K562 (cell line): Measurements from ENCODE around the gene FBXW2. TPM values are rescaled to one million over a fixed set of nuclear protein-coding genes. Genes with fewer than 3 reads are reported as not detected.

Experiments
- BRF1 ChIP-seq: IDR thresholded peaks from 3 replicates; pipeline ENCODE4 v1.6.1; 2011; ENCODE audit warnings: borderline replicate concordance, mild to moderate bottlenecking; ENCODE audit not compliant: insufficient read length; ENCODE audit errors: extremely low read depth
- CREM ChIP-seq: IDR thresholded peaks from 2 replicates; pipeline ENCODE4 v1.6.1; 2014; ENCODE audit warnings: antibody characterized with exemption, low read depth
- E2F6 ChIP-seq, 2 experiments: IDR thresholded peaks; 2 replicates each; pipeline ENCODE4 v1.6.1; 2011; ENCODE audit warnings: borderline replicate concordance in 1 of 2, control low read depth in 1 of 2, low read depth in 1 of 2, low read length in 1 of 2, mild to moderate bottlenecking in 1 of 2, mixed read lengths in 1 of 2, moderate library complexity in 1 of 2; ENCODE audit not compliant: insufficient read depth in 1 of 2, insufficient read length in 1 of 2, poor library complexity in 1 of 2, severe bottlenecking in 1 of 2; ENCODE audit errors: extremely low read depth in 1 of 2
- FOXK2 ChIP-seq, 2 experiments: fragments of 450-650 bp; IDR thresholded peaks in 1 of 2; conservative IDR thresholded peaks in 1 of 2; 2 replicates each; pipeline ENCODE4 v1.6.1; 2016; ENCODE audit warnings: low read depth in 2 of 2, mild to moderate bottlenecking in 1 of 2
- MAX ChIP-seq: sonication (generic); formaldehyde crosslinking; IDR thresholded peaks from 2 replicates; pipeline ENCODE4 v1.9.0; 2022; ENCODE audit warnings: mild to moderate bottlenecking, missing genetic modification reagents
- POLR2AphosphoS5 ChIP-seq: IDR thresholded peaks from 2 replicates; pipeline ENCODE4 v1.6.1; 2011; ENCODE audit warnings: mild to moderate bottlenecking, low read depth, low read length, moderate library complexity; ENCODE audit not compliant: control insufficient read depth, insufficient read depth
- RNF219 ChIP-seq: fragments of 250-450 bp; sonication (Bioruptor Pico); IDR thresholded peaks from 2 replicates; pipeline ENCODE4 v1.5.0; 2022; ENCODE audit warnings: mild to moderate bottlenecking
- TAF7 ChIP-seq: fragments of 450-650 bp; IDR thresholded peaks from 2 replicates; pipeline ENCODE4 v1.6.1; 2016; ENCODE audit warnings: missing genetic modification characterization, missing compliant biosample characterization
- TEAD2 ChIP-seq: fragments of 450-650 bp; IDR thresholded peaks from 2 replicates; pipeline ENCODE4 v1.6.1; 2016; ENCODE audit warnings: missing genetic modification characterization, control low read depth, missing compliant biosample characterization
- ZNF174 ChIP-seq: fragments of 250-450 bp; sonication (Bioruptor Pico); IDR thresholded peaks from 2 replicates; pipeline ENCODE4 v1.4.0; 2020; ENCODE audit warnings: mild to moderate bottlenecking
- ZNF224 ChIP-seq: sonication (generic); formaldehyde crosslinking; IDR thresholded peaks from 2 replicates; pipeline ENCODE4 v1.8.0; 2022; ENCODE audit warnings: mild to moderate bottlenecking, missing genetic modification reagents
- polyA plus RNA-seq, 8 experiments: library from polyadenylated mRNA; depleted of rRNA in 4 of 8; stranded (reverse) in 5 of 8; unstranded in 3 of 8; fragments of >200 nt; fragmentation: Nextera tagmentation in 2 of 8; fragmentation: Illumina TruSeq in 1 of 8; extraction: Ambion mirVana in 2 of 8; extraction: Trizol in 1 of 8; gene quantifications; 2 replicates each; pipeline versions ENCODE4 v1.2.1 to v1.2.3, GENCODE V29; 2011 to 2014; ENCODE audit warnings: inconsistent platforms in 1 of 8, missing spikeins in 1 of 8
- total RNA-seq, 7 experiments: library from RNA; depleted of rRNA in 6 of 7; stranded (reverse); fragments of >200 nt in 6 of 7; fragmentation: Illumina TruSeq in 2 of 7; extraction: Trizol in 2 of 7; gene quantifications; 2 replicates each; pipeline versions ENCODE4 v1.2.1 to v1.2.3, GENCODE V29; 2011 to 2021; ENCODE audit warnings: low replicate concordance in 1 of 7
- TF ChIP-seq, protein P1 (sequence below): sonication (generic); formaldehyde crosslinking; IDR thresholded peaks from 2 replicates; pipeline ENCODE4 v1.4.0; 2020; ENCODE audit warnings: mild to moderate bottlenecking, missing genetic modification reagents
- TF ChIP-seq, protein P2 (sequence below), 3 experiments: IDR thresholded peaks in 2 of 3; conservative IDR thresholded peaks in 1 of 3; 2 replicates each; pipeline ENCODE4 v1.5.1; 2011 to 2012; ENCODE audit warnings: low read length in 3 of 3, mild to moderate bottlenecking in 3 of 3, control low read depth in 2 of 3, improper control_type of control experiment in 1 of 3, inconsistent platforms in 1 of 3, low read depth in 1 of 3, mixed read lengths in 1 of 3, moderate library complexity in 1 of 3; ENCODE audit not compliant: insufficient read depth in 2 of 3

The FBXW2 gene
- total and polyA plus RNA-seq, 9 of the 15 experiments (the other 6 are each of a cell fraction or from before 2014, with no cell fraction given), result 2.5 to 57.8 (median 28.1) TPM

GRCh38 chr9:120710110-120710981 lies 82.9 kb downstream of the FBXW2 start (continued):
- TF ChIP-seq, protein P1, sequence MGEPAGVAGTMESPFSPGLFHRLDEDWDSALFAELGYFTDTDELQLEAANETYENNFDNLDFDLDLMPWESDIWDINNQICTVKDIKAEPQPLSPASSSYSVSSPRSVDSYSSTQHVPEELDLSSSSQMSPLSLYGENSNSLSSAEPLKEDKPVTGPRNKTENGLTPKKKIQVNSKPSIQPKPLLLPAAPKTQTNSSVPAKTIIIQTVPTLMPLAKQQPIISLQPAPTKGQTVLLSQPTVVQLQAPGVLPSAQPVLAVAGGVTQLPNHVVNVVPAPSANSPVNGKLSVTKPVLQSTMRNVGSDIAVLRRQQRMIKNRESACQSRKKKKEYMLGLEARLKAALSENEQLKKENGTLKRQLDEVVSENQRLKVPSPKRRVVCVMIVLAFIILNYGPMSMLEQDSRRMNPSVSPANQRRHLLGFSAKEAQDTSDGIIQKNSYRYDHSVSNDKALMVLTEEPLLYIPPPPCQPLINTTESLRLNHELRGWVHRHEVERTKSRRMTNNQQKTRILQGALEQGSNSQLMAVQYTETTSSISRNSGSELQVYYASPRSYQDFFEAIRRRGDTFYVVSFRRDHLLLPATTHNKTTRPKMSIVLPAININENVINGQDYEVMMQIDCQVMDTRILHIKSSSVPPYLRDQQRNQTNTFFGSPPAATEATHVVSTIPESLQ (CRISPR knock-in tag), result no peak
- TF ChIP-seq ZNF174 (CRISPR knock-in tag) (no peak), E2F6 (IDR thresholded peaks at IDR 0.05; ENCODE audit: borderline replicate concordance in 1 of 2, extremely low read depth in 1 of 2, insufficient read depth in 1 of 2, insufficient read length in 1 of 2, low read depth in 1 of 2, low read length in 1 of 2, poor library complexity in 1 of 2, severe bottlenecking in 1 of 2) (no peak), ZNF224 (no peak), BRF1 (no peak), FOXK2 (conservative IDR thresholded peaks at IDR 0.05 in 1 of 2, IDR thresholded peaks at IDR 0.05 in 1 of 2; ENCODE audit: low read depth in 2 of 2) (peak; percentile 56 to 69; a peak in 2 of 4 replicates), POLR2AphosphoS5 (peak; percentile 53; the same call in 1 of the 2 replicates), TEAD2 (tag) (no peak), RNF219 (CRISPR knock-in tag) (no peak), MAX (no peak), CREM (no peak), TAF7 (tag) (peak; percentile 49)
- TF ChIP-seq, protein P2, sequence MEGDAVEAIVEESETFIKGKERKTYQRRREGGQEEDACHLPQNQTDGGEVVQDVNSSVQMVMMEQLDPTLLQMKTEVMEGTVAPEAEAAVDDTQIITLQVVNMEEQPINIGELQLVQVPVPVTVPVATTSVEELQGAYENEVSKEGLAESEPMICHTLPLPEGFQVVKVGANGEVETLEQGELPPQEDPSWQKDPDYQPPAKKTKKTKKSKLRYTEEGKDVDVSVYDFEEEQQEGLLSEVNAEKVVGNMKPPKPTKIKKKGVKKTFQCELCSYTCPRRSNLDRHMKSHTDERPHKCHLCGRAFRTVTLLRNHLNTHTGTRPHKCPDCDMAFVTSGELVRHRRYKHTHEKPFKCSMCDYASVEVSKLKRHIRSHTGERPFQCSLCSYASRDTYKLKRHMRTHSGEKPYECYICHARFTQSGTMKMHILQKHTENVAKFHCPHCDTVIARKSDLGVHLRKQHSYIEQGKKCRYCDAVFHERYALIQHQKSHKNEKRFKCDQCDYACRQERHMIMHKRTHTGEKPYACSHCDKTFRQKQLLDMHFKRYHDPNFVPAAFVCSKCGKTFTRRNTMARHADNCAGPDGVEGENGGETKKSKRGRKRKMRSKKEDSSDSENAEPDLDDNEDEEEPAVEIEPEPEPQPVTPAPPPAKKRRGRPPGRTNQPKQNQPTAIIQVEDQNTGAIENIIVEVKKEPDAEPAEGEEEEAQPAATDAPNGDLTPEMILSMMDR (IDR thresholded peaks at IDR 0.05 in 2 of 3, conservative IDR thresholded peaks at IDR 0.05 in 1 of 3; ENCODE audit: insufficient read depth in 2 of 3, low read depth in 1 of 3, low read length in 3 of 3), result no peak
